ENCODE data around the gene ALKBH3.

Gene ALKBH3

DNA sequence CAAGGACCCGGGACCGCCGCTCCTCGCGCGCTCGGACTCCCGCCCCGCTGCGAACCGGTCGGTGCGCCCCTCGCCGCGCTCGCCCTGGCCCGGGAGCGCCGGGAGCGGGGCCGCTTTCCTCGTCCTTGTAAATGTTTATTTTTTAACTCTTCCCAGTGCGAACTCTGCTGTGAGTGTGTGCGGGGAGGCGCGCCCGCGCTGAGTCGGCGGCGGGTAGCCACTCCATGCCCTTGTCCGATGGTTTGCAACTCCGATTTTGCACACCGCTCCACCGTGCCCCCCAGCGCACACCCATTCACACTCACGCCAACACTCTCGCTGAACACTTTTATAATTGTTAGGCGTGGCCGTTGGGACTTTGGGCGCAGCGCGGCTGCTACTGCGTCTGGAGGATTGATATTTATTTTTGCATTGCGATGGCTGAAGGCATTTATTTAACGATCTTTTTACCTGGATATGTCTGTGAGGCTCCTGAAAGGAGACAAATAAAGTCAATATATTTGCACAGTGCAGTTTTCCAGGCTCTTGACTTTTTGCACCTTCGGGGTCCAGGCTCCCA, 62.8 kb downstream of the ALKBH3 start:
- DNase-seq: peak; percentile 22

DNA sequence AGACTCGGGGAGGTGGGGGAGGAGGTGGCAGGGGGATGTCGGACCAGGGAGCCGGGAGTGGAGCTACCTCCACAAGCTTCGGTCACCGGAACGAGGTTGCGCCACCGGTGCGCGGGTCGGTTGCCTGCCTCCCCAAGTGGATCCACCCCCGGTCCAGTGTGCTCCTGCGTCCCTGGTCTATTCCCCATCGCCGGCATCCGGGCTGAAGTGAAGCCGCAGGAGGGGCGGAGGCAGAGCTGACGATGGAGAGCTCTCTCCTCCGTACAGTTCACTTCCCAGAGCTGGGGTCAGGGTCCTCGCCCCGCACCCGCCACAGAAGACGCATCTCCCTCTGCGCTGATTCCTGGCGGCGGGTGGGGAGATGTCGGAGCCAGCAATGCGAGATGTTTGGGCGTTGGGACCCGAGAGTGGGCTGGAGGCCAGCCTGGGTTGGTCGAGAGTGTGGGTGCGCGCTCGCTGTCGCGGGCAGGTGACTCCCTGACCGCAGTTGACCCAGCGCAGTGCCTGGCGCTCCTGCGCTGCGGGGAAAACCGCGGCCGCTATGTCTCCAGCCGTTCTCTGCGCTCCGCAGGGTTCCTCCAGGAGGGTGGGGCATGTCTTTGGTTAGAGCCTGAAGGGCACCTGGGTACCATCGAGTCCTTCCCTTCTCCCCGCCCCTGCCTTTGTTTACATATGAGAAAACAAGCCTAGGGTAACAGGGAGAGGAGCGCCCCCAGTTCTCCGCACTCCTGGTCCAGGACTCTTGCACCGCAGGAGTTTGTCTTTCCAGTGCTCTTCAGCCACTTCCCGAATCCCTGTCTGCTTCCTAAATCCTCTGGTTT, 63.5 kb downstream of the ALKBH3 start:
- DNase-seq: peak; percentile 38

DNA sequence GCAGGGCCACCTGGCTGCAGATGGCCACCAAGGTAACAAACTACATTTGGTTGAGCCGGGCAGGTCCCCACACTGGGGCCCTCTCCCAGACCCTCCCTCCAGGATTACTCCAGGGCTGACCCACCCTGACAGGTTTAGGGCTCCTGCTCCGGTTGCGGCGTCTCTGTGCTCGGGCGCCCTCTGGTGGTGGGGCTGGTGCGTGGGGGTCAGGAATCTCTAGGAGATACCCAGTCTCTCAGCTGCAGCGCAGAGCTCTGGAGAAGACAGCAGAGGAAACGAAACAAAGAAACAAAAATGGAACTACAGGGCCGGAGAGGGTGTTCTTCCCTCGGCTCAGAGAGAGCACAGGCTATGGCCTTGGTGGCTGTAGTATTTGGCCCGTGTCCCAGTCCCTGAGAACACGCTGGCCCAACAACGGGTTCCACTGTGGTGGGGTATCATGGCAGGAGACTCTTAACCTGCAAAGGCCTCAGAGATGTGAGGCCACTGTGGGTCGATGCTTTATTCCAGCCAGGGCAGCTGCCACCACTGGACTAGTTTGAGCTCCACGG, 64.2 kb downstream of the ALKBH3 start:
- DNase-seq: peak; percentile 61

DNA sequence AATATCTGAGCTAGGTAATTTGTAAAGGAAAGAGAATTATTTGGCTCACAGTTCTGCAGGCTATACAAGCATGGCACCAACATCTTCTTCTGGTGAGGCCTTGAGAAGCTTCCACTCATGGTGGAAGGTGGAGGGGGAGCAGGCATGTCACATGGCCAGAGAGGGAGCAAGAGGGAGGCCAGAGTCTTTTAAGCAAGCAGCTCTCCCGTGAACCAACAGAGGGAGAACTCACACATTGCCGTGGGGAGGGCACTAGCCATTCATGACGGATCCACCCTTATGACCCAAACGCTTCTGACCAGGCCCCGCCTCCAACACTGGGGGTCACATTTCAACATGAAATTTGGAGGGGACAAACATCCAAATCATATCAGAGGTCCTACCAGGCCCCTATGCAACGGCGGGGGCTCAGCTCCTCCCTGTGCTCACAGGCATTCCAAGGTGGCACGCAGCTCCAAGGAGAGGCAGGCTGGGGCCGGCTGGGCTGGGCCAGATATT, 66.4 kb downstream of the ALKBH3 start:
- peak; percentile 37 for DNase-seq

DNA sequence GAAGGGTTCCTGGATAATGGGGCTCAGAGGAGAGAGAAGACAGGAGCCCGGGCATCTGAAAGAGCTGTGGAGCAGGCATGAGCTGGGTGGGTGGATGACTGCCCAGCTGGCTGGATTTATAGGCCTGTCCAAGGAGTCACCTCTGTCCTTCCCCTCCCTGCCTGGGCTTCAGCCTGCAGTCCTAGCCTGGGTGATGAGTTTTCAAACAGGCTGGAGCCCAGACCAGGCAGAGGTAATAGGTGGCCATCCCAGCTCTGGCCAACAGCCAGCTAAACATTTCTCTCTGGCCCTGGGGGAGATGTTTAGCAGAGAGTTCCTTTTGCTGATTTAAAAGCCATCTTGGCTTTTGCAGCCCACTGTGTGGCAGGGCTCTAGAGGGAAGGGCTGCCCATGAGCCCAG, 67.2 kb downstream of the ALKBH3 start:
- DNase-seq: no peak

DNA sequence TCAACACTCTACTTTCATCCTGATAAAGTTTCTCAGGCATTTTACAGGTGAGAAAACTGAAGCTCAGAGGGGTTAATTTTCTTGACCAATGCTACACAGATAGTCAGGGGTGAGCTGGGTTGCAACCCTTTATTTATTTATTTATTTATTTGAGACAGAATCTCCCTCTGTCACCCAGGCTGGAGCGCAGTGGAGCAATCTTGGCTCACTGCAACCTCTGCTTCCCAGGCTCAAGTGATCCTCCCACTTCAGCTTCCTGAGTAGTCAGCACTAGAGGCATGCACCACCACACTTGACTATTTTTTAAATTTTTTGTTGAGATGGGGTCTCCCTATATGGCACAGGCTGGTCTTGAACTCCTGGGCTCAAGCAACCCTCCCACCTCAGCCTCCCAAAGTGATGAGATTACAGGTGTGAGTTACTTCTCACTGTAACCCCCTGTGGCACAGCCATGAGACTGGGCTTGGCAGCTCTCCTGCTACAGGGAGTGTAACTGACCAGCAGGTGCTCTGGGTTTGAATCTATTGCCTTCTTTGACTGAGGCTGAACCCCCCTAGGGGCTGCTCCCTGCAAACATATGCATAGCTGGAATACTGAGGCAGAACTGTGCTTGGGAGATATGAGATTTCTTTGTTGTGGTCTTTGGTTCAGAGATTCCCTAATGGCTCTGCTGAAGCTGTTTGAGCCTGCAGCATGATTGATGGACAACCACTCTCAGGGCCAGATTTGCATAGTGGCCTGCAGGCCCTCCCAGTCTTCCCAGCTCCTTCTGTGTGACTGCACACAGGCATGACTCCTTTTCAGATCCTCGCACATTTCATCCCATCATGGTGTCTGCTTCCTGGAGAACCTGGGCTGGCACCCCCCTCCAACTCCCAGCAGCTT, 68.0 kb downstream of the ALKBH3 start:
- no peak for DNase-seq

DNA sequence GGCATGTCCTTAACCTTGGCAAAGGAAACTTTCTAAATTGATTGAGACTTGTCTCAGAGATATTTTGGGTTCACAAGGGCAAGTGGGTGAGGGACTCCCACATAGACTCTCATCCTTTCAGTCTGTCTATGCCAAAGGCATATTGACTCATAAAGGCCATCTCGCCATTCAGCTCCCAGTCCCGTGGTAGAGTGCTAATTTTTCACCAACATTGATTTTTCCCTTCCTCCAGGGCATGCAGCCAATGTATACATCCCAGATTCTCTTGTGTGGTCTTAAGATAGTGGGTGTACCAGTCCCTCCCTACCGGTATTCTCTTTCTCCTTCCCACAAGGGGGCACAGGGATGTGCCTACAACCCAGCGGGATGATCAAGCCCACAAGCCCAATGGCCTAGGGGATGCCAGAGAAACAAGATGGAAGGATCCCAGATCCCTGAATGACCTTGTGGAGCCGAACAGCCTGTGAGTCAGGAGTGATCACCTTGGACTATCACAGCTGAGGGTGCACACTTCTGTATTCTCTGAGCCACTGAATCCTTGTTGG, 69.8 kb downstream of the ALKBH3 start:
- DNase-seq: peak; percentile 14

DNA sequence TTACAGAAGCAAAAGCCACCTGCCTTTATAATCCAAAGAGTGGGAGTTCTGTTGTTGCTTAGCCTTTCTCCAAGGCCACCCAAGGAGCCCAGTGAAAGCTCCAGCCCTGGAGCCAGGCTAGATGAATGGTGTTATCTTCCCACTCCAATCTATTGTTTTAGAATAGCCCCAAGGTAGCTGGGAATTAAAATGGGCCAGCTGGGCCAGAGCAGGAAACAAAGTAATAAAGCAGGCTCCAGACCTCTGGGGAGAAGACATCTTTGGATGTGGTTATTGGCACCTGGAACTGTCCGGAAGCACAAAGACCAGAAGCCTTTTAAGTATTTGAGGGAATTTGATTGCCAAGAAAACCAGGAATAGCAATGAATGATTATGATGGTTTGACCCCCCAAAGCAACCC, 70.6 kb downstream of the ALKBH3 start:
- peak; percentile 81 for DNase-seq

DNA sequence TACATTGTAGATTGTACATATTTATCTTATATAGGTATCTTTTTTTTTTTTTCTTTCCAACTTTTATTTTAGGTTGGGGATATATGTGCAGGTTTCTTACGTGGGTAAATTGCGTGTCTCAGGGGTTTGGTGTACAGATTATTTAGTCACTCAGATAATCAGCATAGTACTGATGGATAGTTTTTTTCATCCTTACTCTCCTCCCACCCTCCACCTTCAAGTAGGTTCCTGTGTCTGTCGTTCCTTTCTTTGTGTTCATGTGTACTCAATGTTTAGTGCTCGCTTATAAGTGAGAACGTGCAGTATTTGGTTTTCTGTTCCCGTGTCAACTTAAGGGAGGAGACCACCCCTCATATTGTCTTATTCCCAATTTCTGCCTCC, 71.4 kb downstream of the ALKBH3 start:
- DNase-seq: no peak

DNA sequence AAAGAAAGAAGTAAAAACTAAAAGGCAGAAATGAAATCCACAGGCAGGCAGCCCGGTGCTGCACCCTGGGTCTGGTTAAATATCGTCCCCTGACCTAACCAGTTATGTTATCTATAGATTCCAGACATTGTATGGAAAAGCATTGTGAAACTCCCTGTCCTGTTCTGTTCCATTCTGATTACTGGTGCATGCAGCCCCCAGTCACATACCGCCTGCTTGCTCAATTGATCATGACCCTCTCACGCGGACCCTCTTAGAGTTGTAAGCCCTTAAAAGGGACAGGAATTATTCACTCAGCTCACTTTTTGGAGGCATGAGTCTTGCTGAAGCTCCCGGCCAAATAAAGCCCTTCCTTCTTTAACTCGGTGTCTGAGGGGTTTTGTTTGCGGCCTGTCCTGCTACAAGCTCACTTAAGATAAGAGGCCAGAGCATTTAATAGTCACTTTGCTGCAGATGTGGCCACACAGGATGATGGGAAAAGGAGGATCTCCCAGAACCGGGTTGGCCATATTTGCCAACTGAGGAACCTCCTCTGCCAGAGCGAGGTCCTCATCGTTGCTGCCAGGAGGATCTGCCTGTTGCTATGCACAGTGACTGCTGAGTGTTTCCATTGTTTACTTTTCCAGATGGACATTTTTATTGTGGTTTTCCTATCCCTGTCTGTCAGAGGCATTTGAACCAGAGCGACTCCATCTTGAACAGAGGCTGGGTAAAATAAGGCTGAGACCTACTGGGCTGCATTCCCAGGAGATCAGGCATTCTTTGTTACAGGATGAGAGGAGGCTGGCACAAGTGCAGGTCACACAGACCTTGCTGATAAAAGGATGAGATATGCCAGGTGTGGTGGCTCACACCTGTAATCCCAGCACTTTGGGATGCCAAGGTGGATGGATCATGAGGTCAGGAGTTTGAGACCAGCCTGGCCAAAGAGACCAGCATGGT, 72.0 kb downstream of the ALKBH3 start:
- DNase-seq: peak; percentile 9

DNA sequence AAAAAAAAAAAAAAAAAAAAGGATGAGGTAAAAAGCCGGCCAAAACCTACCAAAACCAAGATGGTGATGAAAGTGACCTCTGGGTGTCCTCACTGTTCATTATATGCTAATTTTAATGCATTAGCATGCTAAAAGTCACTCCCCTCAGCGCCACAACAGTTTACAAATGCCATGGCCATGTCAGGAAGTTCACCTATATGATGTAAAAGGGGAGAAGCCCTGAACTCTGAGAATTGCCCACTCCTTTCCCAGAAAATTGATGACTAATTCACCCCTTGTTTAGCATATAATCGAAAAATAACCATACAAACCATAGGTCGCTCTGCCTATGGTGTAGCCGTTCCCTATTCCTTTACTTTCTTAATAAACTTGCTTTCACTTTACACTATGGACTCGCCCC, 72.9 kb downstream of the ALKBH3 start:
- no peak for DNase-seq

DNA sequence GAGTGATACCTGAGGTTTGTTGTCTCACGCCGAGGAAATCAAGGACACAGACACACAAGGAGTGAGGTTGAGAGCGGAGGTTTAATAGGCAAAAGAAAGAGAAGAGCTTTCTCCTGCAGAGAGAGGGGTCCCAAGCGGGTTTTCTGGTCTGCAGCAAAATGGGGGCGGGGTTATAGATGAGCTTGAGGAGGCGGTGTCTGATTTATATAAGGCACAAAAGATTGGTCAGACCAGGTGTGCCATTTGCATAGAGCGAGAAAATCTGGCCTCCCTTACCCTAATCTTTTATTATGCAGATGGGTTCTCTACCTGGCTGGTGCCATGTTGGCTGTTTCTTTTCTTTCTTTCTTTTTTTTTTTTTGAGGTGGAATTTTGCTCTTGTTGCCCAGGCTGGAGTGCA, 73.6 kb downstream of the ALKBH3 start:
- no peak for DNase-seq

DNA sequence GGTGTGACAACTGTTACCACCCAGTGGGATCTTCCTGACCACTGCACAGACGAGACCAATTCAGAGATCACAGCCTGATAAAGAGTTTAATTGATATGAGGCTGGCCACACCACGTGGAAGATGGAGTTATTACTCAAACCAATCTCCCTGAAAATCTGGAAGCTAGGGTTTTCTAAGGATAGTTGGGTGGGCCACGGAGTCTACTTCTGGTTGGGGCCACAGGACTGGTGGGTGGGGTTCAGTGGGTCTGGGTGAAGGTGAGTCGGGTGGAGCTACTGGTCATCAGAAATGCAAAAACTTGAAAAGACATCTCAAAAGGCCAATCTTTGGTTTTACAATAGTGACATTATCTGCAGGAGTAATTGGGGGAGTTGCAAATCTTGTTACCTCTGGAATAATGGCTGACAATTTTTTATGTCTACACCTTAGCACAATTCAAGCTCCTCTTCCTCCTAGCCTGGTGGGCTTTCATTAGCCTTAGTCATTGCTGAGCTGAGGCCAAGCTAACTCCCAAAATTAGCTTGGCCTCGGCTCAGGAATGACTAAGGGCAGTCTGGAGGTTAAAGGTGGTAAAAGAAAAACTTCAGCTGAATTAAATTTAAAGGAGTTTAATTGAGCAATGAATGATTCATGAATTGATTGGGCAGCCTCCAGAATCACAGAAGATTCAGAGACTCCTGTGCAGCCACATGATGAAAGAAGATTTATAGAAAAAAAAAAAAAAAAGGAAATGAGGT, 74.9 kb downstream of the ALKBH3 start:
- no peak for DNase-seq

DNA sequence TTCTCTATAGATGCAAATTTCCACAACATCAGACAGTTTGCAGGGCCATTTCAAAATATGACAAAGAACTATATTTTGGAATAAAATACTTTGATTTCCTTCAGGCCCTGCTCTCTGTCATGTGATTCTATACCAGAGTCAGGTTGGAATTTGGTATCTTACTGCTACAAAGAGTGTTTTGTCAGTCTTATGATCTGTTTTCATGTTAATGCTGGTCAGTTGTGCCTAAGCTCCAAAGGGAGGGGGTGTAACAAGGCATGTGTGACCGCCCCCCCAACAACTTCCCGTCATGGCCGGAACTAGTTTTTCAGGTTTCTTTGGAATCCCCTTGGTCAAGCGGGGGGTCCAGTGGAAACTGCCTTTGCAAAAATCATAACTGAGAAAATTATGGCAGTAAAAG, 76.9 kb downstream of the ALKBH3 start:
- DNase-seq: no peak

DNA sequence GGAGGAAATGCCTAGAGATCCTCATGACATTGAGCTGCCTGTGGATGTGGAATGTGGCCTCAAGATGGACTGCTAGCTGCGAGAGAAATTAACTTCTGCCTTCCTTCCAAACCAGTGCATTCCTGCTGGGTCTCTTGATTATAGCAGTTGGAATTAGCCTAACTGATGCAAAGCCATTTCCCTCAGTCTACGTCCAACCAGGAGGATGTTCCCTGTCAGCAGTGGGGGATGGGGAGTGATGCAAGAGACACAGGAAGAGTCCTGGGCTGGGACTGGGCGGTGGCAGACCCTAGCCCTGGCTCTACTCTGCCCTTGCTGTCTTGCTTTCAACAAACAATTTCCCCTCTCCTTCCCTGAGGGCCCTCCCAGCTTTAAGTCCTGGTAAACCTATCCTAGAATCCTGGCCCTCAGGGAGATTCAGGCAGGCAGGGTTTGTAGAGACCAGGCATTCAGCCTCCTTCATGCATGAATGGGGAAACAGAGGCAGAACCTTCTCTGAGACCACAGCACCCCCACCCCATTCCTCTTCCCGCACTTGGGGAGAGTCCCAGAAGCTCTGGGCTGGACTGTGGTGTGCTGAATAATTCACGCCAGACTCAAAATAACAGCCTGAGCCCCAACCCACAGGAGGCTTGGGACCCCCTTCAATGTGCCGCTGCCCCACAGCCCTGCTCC, 78.8 kb downstream of the ALKBH3 start:
- DNase-seq: no peak

DNA sequence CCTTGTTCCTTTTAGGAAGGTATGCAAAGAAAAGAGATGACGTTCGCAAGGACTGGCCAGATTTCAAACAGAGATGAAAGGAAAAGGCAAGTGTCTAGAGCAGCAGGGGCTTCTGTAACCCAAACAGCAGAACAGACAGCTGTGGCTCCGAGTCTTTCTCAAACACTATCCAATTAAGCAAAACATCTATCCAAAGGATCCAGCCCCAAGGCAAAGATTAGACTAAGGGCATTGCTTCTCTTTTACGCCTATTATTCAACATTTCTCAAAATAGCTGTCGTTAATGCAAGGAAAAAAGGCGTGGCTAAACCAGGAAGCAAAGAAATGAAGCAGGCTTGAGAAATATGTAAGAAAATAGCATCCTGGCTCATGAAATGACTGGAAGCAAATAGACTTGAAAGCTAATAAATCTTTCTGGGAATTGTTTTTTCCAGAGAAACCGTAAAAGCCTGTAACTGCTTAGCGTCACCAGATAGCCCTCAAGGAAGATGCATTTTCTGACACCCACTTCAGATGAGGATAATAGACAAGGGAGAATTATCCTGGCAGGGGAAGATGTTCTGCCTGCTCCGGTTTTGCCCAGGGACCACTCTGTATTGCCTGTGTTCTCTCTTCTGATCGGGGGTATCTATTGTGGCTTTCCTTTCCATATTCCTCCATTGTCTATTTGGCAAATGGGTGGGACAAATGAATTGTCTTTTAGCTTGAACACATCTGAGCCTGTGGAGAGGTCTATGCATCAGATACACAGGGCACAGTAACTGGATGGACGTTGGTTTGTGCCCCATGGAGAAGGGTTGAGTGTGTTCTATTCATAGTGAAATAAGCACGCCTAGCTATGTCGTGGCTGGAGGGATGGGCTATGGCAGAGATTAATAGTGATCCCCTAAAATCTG, 82.0 kb downstream of the ALKBH3 start:
- peak; percentile 62 for DNase-seq

DNA sequence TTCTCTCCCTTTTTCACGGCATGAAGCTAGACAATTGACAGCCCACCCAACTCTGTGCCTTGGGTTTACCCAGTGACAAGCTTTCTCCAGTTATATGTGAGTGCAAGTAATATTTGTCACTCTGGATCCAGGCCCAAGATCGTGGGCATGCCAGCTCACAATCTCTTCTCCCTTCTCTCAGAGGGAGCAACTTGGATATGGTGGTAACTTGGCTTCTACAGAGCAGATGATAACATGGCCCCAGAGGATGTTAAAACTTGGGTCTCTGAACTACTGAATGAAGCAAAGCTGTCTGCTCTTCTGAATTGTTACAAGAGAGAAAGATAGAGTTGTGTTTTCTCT, 82.6 kb downstream of the ALKBH3 start:
- no peak for DNase-seq

DNA sequence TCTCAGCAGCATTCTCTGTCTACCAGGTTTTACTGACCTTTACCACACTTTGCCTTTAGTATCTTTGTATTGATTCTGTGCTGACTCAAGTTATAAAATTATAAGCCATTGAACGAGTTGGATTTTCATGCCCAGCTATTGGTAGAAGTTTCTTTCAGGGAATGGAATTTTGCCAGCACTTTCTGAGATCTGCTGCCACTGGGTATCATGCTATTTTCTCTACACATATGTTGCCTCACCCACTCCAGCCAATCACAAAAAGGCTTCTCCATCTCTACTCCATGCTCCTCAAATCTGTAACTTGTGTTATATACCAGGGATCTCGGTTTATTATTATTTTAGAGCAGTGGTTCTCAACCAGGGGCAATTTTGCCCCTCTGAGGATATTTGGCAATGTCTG, 87.0 kb downstream of the ALKBH3 start:
- DNase-seq: no peak

DNA sequence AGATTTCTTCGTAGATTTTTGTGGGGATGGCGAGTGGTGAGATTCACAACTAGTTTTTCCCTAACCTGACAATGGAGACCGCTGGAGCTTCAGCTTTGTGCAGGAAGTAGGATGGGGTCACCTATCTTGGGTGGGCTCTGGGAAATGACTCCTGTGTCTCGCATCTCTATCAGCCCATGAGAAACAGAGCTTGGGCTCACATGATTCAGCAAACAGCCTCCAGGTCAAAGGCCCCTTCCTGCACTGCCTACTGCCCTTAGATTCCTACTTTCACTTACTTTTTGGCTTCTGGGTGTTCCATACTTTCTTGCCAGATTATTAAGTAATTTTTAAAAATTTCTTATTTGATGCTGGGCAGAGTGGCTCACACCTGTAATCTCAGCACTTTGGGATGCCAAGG, 88.1 kb downstream of the ALKBH3 start:
- no peak for DNase-seq

DNA sequence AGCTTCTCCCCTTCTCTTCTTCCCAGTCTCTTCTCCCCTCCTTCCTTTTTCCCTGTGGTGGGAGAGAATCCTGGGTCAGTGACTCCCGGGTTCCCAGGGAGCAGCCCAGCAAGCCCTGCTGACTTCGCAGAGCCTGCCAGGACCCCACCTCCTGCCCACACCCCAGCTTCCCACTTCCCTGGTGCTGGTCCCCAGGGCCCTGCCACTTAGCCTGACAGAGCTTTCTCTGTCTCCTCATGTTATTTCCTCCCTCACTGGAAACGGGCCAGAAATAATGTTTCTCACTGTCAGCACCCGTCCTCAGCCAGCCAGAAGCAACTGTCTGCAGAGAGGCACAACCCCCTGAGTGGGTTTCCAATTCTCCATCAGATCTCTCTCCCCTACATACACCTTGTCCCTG, 88.9 kb downstream of the ALKBH3 start:
- no peak for DNase-seq

All from NCI-H146 (cell line).